Endodermal cell (in vitro differentiated cells): ENCODE measurements around the gene SORL1-AS1.
"Not testable (repeated sequence)": the region's sequence is repeated elsewhere in the genome, so short reads cannot be mapped to it uniquely, and the experiment has no call there.

Experiments
- DNase-seq: peaks from one replicate; pipeline ENCODE4 v3.0.0-alpha.2; 2017
- H3K27ac ChIP-seq: 2 replicates; pipeline ENCODE4 v1.5.1; 2013; ENCODE audit warnings: mild to moderate bottlenecking, low read depth, low read length, moderate library complexity
- H3K27me3 ChIP-seq: 2 replicates; pipeline ENCODE4 v1.6.1; 2013; ENCODE audit warnings: mild to moderate bottlenecking, low read length, moderate library complexity; ENCODE audit not compliant: insufficient read depth, control insufficient read depth, poor library complexity, severe bottlenecking
- H3K36me3 ChIP-seq: 2 replicates; pipeline ENCODE4 v1.7.0; 2013; ENCODE audit warnings: mild to moderate bottlenecking, low read length, moderate library complexity; ENCODE audit not compliant: control insufficient read depth, insufficient read depth
- H3K4me1 ChIP-seq: one replicate; pipeline ENCODE4 v1.7.0; 2013; ENCODE audit warnings: low read length; ENCODE audit not compliant: control insufficient read depth, insufficient read depth
- H3K4me3 ChIP-seq: 2 replicates; pipeline ENCODE4 v1.5.1; 2013; ENCODE audit warnings: mild to moderate bottlenecking, low read length, moderate library complexity
- H3K9ac ChIP-seq: 2 replicates; pipeline ENCODE4 v1.6.1; 2013; ENCODE audit warnings: mild to moderate bottlenecking, low read length, moderate library complexity; ENCODE audit not compliant: poor library complexity, severe bottlenecking; ENCODE audit errors: extremely low read depth
- H3K9me3 ChIP-seq: 2 replicates; pipeline ENCODE4 v1.6.1; 2013; ENCODE audit warnings: mild to moderate bottlenecking, low read length, moderate library complexity; ENCODE audit not compliant: control insufficient read depth
- H3K27ac Mint-ChIP-seq: 2 replicates; pipeline ENCODE4 v1.8.0; 2020; ENCODE audit warnings: mixed read lengths
- H3K27me3 Mint-ChIP-seq: 2 replicates; pipeline ENCODE4 v1.8.0; 2021; ENCODE audit warnings: mild to moderate bottlenecking, mixed read lengths; ENCODE audit not compliant: insufficient read depth
- H3K36me3 Mint-ChIP-seq: 2 replicates; pipeline ENCODE4 v1.8.0; 2020; ENCODE audit warnings: low read depth, mixed read lengths
- H3K4me1 Mint-ChIP-seq: 2 replicates; pipeline ENCODE4 v1.8.0; 2020; ENCODE audit warnings: mixed read lengths
- H3K4me3 Mint-ChIP-seq: 2 replicates; pipeline ENCODE4 v1.8.0; 2020; ENCODE audit warnings: mild to moderate bottlenecking, moderate library complexity, mixed read lengths
- H3K9me3 Mint-ChIP-seq: 2 replicates; pipeline ENCODE4 v1.8.0; 2020; ENCODE audit warnings: mild to moderate bottlenecking, mixed read lengths
- WGBS, 2 experiments: methylation state at CpG; one replicate each; pipeline versions ENCODE4 v1.1.5 to v1.1.7; 2013; ENCODE audit warnings: missing lambda C conversion rate in 2 of 2, mixed read lengths in 1 of 2; ENCODE audit not compliant: insufficient coverage in 1 of 2, insufficient read length in 1 of 2; 5-methylcytosine and 5-hydroxymethylcytosine counted together
- TF ChIP-seq, protein P1 (sequence below): fragments of 200-600 bp; sonication (generic); conservative IDR thresholded peaks from 2 replicates; pipeline ENCODE4 v1.5.0; 2021; ENCODE audit warnings: antibody characterized with exemption, mild to moderate bottlenecking

The SORL1-AS1 gene

DNA sequence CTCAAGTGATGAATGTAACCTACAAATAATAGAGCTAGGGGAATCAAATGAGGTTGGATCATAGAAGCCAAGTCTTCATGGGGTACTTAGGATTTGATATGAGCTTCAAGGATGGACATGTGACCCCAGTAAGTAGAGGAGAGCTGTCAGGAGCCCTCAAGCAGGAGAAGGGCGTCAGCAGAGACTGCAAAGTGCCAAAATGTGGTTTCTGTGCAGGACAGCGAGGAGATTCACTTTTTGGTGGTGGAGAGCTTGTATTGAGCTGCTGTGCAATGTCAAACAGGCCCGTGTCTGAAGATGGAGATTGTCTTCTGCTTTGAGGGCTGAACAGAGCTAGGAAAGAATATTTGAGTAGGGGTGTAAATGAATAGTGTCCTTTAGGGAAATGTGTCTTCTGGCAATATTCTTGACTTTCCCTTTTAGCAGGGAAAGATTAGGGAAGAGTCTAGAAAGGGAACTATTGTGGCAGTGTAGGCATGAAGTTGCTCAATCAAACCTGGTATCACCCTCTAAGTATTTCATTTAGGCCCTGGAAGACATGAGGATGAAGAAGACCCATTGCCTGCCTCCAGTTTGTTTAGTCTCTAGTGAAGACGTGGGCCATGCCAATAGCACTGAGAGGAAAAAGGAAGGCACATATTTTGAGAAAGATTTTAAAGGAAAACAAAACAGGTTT is 31.2 kb upstream of the SORL1-AS1 start:
- TF ChIP-seq, protein P1, sequence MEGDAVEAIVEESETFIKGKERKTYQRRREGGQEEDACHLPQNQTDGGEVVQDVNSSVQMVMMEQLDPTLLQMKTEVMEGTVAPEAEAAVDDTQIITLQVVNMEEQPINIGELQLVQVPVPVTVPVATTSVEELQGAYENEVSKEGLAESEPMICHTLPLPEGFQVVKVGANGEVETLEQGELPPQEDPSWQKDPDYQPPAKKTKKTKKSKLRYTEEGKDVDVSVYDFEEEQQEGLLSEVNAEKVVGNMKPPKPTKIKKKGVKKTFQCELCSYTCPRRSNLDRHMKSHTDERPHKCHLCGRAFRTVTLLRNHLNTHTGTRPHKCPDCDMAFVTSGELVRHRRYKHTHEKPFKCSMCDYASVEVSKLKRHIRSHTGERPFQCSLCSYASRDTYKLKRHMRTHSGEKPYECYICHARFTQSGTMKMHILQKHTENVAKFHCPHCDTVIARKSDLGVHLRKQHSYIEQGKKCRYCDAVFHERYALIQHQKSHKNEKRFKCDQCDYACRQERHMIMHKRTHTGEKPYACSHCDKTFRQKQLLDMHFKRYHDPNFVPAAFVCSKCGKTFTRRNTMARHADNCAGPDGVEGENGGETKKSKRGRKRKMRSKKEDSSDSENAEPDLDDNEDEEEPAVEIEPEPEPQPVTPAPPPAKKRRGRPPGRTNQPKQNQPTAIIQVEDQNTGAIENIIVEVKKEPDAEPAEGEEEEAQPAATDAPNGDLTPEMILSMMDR, result no peak

DNA sequence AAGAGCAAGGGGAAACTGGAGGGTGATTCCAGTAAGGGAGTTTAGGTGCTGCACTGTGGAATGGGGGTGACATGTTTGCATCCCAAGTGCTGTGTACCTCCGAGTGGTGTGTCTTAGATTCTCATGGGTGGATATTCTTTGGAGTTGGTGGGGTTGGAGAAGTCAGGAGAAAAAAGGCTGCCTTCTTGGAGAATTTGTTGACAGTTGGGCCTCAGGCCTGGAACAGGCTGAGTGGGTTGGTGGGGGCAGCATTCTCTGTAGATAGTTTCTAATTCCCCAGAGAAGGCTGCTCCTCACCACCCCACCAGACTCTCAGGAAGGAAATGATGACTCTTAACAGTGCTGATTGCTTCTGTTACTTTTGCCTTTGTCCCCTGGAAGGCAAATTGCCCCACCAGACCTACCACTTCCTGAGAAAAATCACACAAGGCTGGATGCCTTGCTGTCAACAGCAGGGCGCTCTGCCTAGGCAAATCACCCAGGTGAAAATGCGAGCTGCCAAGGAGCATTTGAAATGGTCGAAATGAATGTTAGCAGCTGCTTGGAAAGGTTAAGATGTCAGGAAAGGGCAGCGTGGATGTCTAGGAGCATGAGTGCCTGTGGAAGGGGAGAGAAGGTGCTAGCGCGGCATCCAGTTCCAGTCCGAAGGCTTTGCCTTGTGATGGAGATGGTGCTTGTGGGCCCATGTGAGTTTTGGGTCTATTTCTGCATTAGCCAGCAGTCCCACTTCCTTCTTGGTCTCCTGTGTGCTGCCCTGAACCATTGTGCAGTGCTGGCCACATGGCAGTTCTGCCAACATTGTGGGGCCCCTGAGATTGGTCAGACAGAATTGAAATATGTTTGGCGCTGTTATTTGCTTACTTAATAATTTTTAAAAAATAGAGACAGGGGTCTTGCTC is 29.7 kb upstream of the SORL1-AS1 start:
- H3K27ac ChIP-seq, result no peak overlapping the region

More for the DNA sequence above, 31.2 kb upstream of the SORL1-AS1 start:
- H3K27ac Mint-ChIP-seq, result no peak overlapping the region
- H3K9me3 ChIP-seq, result no peaks in the 10 kb centered on the region
- H3K4me1 ChIP-seq, result peaks cover 9% of the 10 kb centered on the region
- no peak overlapping the region for H3K27ac ChIP-seq
- H3K27me3 ChIP-seq, result no peaks in the 10 kb centered on the region
- no peaks in the 10 kb centered on the region for H3K36me3 ChIP-seq
- DNase-seq, result peak; percentile 7
- H3K36me3 Mint-ChIP-seq, result peaks cover 22% of the 10 kb centered on the region
- H3K4me3 ChIP-seq, result no peak overlapping the region
- WGBS, 2 experiments, result 92 to 100% methylated on average over 2 to 4 of the region's 4 CpGs
- H3K9me3 Mint-ChIP-seq, result no peaks in the 10 kb centered on the region
- peaks cover 21% of the 10 kb centered on the region for H3K4me1 Mint-ChIP-seq
- no peak overlapping the region for H3K4me3 Mint-ChIP-seq
- H3K9ac ChIP-seq, result no peak overlapping the region
- no peaks in the 10 kb centered on the region for H3K27me3 Mint-ChIP-seq

DNA sequence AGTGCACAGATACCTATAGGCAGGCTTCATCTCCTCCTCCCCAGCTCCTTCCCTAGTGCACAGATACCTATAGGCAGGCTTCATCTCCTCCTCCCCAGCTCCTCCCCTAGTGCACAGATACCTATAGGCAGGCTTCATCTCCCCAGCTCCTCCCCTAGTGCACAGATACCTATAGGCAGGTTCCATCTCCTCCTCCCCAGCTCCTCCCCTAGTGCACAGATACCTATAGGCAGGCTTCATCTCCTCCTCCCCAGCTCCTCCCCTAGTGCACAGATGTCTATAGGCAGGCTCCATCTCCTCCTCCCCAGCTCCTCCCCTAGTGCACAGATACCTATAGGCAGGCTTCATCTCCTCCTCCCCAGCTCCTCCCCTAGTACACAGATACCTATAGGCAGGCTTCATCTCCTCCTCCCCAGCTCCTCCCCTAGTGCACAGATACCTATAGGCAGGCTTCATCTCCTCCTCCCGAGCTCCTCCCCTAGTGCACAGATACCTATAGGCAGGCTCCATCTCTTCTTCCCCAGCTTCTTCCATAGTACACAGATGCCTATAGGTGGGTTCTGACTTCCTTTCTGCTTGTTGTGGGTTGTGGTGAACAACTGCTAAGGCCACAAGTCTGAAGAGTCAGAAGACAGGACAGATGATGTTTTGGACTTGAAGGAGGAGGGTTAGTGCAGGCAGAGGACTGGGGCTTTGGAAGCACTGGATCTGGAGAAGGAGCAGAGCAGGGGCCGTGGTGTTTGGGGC is 28.9 kb upstream of the SORL1-AS1 start:
- H3K4me1 Mint-ChIP-seq, result peaks cover 36% of the 10 kb centered on the region
- not testable (repeated sequence) for H3K4me3 Mint-ChIP-seq, H3K9me3 Mint-ChIP-seq

More for the DNA sequence above, 29.7 kb upstream of the SORL1-AS1 start:
- Histone ChIP-seq H3K9ac (no peak overlapping the region), H3K27me3 (no peaks in the 10 kb centered on the region), H3K9me3 (no peaks in the 10 kb centered on the region), H3K4me1 (peaks cover 10% of the 10 kb centered on the region), H3K4me3 (no peak overlapping the region), H3K36me3 (no peaks in the 10 kb centered on the region)
- peaks cover 20% of the 10 kb centered on the region for H3K36me3 Mint-ChIP-seq
- TF ChIP-seq, protein P1, result no peak
- H3K4me1 Mint-ChIP-seq, result peaks cover 33% of the 10 kb centered on the region
- no peaks in the 10 kb centered on the region for H3K27me3 Mint-ChIP-seq
- no peak overlapping the region for H3K4me3 Mint-ChIP-seq
- 87 to 94% methylated on average over 6 to 9 of the region's 9 CpGs for WGBS, 2 experiments
- DNase-seq, result peak; percentile 57
- H3K9me3 Mint-ChIP-seq, result no peaks in the 10 kb centered on the region
- peak overlapping the region; percentile 48 for H3K27ac Mint-ChIP-seq

More for the DNA sequence above, 28.9 kb upstream of the SORL1-AS1 start:
- H3K36me3 ChIP-seq, H3K4me3 ChIP-seq, H3K27ac ChIP-seq, H3K27me3 Mint-ChIP-seq, H3K9me3 ChIP-seq, H3K27me3 ChIP-seq, H3K9ac ChIP-seq: not testable (repeated sequence)
- 87 to 94% methylated on average over 2 of the region's 2 CpGs for WGBS, 2 experiments
- H3K36me3 Mint-ChIP-seq, result peaks cover 16% of the 10 kb centered on the region
- H3K4me1 ChIP-seq, result peaks cover 10% of the 10 kb centered on the region
- H3K27ac Mint-ChIP-seq, result peak overlapping the region; percentile 48
- peak; percentile 41 for DNase-seq
